NCI-H446 treated with DMSO at 0.1 percent for 48 hours (cell line): Measurements from ENCODE around the gene RUNX1.
"Not testable (repeated sequence)": the region's sequence is repeated elsewhere in the genome, so short reads cannot be mapped to it uniquely, and the experiment has no call there.

ENCODE experiments used
- DNase-seq: peaks from one replicate; lab custom pipeline; 2025; lab: John Stamatoyannopoulos, UW

The RUNX1 gene

GRCh38 chr21:34969423-34970166, 79.5 kb downstream of the RUNX1 start:
- DNase-seq, result no peak

DNA sequence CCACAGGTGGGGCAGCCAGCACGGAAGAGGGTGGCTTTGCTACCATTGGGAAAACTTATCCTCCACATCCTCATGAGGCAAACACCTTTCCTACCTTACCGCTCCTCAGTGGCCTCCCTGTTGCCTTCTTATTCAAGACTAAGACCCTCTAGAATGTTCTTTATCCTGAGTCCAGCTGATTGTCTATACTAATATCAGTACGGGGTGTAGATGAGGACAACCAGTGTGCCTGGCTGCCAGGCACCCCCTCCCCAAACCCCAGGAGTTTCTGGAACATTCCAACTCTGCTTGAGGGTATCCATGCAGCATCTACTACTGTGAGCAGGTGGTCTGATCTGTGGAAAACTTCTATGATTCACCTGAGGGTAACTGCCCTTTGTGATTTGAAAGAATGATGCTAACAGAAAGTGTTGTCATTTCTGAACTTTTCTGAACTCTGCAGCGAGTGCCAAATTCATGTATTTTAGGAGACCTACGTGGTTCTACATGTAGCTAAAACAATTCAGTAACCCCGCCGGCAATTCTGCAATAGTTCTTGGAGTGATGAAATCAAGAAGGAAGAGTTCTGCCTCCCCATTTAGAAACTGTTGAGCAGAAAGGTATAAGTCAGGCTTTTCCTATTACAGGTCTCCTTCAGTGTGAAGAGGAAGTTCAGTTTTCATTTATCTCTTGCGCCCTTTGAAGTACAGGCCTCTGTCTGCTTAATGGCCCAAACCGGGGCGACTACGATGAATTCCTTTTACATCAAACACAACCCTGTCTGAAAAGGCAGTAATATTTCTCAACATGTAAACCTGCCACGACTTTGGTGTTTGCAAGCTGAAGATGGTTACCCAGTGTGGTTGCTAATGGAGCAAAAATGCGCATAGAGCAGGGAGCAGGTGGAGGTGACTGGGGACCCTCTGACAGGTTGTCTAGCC, 80.4 kb downstream of the RUNX1 start:
- no peak for DNase-seq

- DNase-seq, result no peak
Measured at GRCh38 chr21:34967509-34968289, 81.4 kb downstream of the RUNX1 start.

- not testable (repeated sequence) for DNase-seq
Measured at GRCh38 chr21:34966881-34967280, 82.2 kb downstream of the RUNX1 start.

DNA sequence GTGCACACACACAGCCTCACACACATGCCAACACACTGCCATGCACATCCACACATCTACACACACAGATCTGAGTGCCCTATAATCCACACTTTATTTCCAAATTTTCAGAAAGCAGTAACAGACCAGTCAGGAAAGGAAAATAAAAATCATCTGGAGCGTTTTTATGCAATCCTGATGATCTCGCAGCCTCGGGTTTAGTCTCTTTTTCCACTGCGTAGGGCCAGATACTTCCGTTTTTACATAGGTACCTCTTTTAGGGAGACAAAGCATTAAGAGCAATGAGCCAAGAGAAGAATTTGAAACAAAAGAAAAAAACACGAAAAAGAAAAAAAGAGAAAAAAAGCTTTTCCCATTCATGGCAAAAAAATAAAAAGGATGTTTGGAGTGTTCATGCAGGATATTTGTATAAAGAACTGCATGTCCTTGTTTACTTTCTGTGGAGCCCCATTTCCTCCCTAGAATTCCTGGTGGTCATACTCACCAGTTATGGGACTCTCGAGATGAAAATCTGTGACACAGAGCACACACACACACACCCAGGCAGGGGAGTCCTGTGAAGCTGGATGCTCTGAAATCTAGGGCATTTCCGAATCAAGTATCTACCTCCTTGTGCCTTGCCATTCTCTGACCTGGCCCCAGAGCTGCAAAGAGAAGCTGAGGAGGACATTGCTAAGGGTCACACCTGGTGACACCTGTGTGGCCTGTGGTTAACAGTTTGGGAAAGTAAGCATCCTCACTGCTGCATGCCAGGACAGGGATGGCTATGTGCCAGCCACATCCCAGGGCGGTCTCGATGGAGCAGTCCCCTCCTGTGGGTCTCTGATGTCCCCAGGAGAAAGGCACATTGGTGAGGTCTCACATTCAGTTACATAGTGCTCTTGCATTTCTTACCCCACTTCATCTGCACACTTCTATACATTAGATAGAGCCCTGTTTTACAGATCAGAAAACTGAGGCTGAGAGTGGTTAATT, 83.6 kb downstream of the RUNX1 start:
- no peak for DNase-seq

DNA sequence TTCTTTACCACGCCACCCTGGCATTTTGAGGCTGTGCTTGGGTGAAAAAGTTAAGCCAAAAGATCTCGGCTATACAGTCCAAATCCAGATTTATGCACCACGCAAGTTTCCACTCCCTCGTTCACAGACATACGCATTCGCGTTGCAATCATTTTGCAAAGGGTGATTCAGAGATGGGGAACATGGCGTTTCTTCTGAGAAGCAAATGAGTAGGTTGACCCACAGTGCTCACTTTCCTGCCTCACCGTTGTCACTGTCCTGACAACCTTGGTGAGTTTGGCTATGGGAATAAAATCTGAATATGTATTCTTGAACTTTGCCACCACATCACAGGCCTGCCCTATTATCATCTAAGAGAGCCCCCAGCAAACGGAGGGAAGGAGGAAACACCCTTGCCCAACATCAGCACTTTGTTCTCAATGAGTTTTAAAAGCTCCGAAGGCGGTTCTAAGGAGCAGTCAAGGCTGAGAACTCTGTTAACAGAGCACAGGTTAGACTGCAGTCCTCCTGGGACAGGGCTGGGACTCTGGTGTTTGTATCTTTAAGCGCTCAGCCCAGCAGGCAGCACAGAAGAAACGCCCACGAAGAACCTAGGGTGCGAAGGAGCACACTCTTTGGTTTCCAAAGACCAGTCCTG, 86.4 kb downstream of the RUNX1 start:
- no peak for DNase-seq

DNA sequence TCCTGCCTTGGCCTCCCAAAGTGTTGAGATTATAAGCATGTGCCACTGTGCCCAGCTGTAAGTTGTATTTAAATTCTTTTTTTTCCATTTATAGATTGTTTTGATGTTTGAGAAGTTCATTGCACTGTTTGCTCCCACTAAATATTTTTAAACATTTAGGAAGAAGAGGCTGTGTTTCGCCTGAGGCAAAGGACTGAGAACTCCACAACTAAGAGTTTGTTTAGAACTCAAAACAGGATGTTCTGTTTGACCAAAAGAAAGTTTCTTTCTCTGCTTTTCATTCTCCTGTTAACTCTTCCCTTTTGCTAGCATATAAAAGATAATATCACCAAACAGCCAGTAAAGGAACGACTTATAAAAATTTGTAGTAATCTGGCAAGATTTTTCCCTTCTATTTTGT, 87.0 kb downstream of the RUNX1 start:
- DNase-seq, result no peak

GRCh38 chr21:34960687-34961086, 88.4 kb downstream of the RUNX1 start:
- DNase-seq, result no peak

DNA sequence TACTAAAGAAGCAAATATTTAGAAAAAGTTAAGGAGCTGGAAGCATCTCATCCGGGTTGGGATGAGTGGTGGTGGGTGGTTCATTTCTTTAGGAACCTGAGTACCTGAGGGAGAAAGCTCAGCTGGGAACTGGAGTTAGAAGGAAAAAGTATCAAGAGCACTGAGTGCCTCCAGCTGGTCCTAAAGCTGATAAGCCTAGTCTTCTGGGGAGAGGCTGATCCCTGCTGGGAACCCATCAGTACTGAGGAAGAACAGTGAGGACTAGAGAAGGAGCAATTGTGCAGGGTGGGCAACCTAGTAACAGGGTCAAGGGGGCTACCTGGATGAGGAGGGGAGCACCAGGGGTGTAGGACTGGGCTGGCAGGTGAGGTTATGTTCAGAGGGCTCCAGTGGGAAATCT, 89.5 kb downstream of the RUNX1 start:
- DNase-seq, result no peak

- DNase-seq, result no peak
Measured at GRCh38 chr21:34958040-34958439, 91.1 kb downstream of the RUNX1 start.

DNA sequence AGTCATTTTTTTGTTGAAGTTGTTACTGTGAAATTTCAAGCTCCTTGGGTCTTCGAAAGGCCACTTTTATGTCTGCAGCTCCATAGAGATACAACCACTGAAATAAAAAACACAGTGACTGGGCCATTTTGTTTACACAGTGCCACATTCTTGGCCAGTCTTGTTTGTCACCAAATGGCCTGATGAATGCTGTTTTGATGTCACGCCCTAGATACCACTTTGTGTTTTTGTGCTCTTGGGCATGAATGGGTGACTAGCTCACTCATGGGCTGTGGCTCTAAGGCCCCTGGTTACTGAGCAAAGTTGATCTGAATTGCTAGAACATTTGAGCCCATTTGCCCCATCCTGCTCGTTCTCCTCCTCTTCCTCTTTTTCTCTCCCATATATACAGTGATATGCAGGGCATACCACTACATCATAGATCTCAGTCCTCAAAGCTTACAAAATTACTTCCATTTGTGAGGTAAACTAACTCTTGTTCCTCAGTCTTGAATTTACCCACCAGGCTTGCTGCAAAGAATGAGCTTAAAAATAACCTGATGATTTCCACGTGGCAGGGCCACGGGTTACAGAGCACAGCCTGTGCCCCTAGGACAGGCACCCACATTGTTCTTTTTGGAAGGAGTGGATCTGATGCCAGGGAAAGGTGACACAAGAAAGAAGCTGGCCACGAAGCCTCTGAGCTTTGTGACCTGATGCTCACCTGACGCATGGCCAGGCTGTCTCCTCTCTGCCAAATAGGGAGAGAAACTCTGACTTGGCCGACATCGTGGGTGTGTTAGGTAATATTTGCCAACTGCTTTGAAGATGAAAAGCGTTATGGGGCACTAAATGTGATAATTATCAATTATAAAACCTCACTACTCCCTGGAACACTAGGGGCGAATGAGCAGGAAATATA, 92.4 kb downstream of the RUNX1 start:
- DNase-seq, result no peak

GRCh38 chr21:34953950-34954349, 95.2 kb downstream of the RUNX1 start:
- DNase-seq, result no peak

DNA sequence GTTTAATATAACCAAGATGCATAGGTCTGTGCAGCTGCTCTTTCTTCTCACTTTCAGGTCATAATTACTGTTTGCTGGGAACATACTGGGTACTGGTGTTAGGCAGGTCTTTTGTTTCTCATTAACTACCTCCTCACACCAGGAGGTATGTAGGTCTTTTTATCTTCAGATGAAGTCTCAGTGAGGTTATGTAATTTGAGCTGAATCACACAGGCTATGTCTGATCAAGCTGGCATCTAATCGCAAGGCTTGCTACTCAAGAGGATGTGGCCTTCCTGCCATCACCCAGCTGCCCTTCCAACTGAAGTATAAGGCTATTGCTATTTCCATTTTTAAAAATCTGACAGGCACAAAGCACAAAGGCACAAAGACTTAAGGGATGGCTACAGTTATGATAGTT, 96.4 kb downstream of the RUNX1 start:
- no peak for DNase-seq

DNA sequence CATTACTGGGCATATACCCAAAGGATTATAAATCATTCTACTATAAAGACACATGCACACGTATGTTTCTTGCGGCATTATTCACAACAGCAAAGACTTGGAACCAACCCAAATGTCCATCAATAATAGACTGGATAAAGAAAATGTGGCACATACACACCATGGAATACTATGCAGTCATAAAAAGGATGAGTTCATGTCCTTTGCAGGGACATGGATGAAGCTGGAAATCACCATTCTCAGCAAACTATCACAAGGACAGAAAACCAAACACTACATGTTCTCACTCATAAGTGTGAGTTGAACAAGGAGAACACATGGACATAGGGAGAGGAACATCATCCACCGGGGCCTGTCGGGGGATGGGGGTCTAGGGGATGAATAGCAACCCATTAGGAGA, 97.2 kb downstream of the RUNX1 start:
- DNase-seq, result not testable (repeated sequence)

DNA sequence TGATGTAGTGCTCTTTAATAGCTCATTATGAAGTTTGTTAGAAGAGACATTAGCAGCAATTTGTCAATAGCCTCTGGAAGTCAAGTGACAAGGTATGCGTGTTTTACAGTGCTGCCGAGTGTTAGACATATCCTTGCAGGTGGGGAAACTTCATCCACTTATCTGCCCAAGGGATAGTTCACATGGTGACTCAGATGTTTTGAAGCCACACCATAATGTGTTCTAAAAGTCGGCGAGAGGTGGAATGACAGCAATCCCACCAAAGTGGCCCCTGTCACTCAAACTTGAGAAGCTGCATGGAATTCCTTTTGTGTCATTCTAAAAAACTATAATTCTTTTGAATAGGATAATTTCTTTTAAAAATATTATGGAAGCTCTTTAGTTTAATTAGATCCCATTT, 98.1 kb downstream of the RUNX1 start:
- no peak for DNase-seq

DNA sequence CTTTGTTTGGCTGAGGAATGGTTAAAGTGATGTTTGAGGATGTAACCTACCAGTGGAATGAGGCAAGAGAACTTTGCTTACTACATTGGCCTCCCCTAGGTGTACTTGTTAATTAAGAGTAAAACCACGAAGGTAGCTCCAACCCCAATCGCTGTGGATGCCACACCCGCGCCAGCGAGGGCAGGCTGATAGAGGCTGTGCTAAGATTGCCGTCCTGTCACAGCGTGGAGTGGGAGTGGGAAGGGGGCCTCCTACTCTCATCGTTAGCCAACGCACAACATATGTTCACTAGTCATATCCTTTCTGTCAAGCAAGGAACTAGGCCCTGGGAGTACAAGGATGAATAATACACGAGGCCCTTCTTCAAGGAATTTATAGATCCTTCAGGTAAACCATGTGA, 99.6 kb downstream of the RUNX1 start:
- no peak for DNase-seq

GRCh38 chr21:34949030-34949429, 100.1 kb downstream of the RUNX1 start:
- no peak for DNase-seq

DNA sequence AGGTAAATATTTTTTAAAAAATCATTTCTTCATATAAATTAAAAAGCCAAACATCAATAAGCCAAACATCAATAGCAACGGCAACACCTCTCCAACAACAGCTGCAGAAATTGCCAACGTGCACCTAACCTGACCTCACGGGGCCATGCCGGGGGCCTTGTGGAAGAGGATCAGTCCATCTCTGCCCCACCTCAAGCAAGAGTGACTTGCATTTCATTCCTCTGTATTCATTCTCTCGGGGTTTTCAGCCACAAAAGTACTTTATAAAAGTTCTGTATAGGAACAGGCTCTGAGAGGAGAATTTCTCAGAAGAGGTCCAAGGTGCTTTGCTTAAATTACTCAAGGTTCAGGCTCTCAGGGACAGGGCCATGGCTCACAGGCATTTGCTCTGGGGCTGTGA, 100.9 kb downstream of the RUNX1 start:
- DNase-seq, result no peak

DNA sequence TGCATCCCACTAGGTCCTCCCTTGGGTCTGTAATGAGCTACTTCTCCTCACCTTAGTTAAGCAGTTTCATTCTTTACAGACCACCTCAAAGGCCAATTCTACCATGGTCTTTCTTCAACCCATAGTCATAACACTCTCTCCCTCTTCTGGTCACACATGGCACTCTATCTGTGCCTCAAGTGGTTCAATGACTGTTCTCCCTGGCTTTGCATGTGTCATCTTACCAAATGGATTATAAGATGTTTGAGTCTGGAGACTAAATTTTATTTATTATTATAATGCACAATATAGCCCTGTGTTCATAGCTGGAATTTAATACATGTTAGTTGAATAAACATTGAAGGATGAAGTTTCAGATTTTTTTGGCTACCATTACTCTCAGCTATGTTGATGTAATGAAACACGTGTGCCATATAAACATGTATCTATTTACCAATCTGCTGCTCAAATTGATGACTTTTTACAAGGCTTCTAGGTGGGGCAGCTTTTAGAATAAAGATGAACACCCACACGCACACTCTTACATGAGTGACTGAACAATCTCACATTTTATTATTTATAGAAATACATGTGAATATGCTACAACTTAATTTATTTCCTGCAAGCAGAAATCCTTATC, 102.1 kb downstream of the RUNX1 start:
- no peak for DNase-seq
